Pancreas (tissue), 10 donors: Measurements from ENCODE around the gene MEA1. TPM values are rescaled to one million over a fixed set of nuclear protein-coding genes. Genes with fewer than 3 reads are reported as not detected.
A peak's percentile ranks its signal among the peaks of the same experiment; 100 is the strongest.

Experiments used
- ATAC-seq, 4 donors: fragments of 200-7000 bp; cut with Tn5 transposase; one replicate each; pipeline versions ENCODE4 v1.8.0 to v1.9.1; 2020; ENCODE audit warnings: mild to moderate bottlenecking in 4 of 4, moderate library complexity in 4 of 4
- DNase-seq, 6 donors: peaks; one replicate each; pipeline ENCODE4 v3.0.0-alpha.2; 2020
- FAIRE-seq: peaks from 2 replicates; lab custom pipeline; 2012; peaks lifted over from hg19 to GRCh38; lab: Jason Lieb, UNC
- H3K27ac ChIP-seq, 4 donors: fragments of 200-600 bp; sonication (generic); 1 replicate in 3 of 4; 2 replicates in 1 of 4; pipeline versions ENCODE4 v1.5.0 to v1.8.0; 2020
- H3K27me3 ChIP-seq, 4 donors: fragments of 200-600 bp; one replicate each; pipeline ENCODE4 v1.8.0; 2021
- H3K36me3 ChIP-seq, 3 donors: fragments of 200-600 bp; sonication (generic) in 1 of 3; one replicate each; pipeline versions ENCODE4 v1.5.0 to v1.8.0; 2020 to 2021
- H3K4me1 ChIP-seq, 3 donors: fragments of 200-600 bp; one replicate each; pipeline ENCODE4 v1.8.0; 2021
- H3K4me3 ChIP-seq, 4 donors: fragments of 200-600 bp; sonication (generic) in 2 of 4; one replicate each; pipeline versions ENCODE4 v1.5.0 to v1.8.0; 2020 to 2021
- H3K9me3 ChIP-seq, 4 donors: fragments of 200-600 bp; one replicate each; pipeline ENCODE4 v1.8.0; 2021
- WGBS, 2 donors: extraction: QIAGEN DNeasy Blood & Tissue Kit; methylation state at CpG; one replicate each; pipeline ENCODE4 v1.1.7; 2013; 5-methylcytosine and 5-hydroxymethylcytosine counted together
- intact Hi-C, 3 donors: fragments of 100-400 bp; cut with DNase I; formaldehyde crosslinking; loops; one replicate each; pipeline versions ENCODE4 v1.11.1 to v1.14.2; 2022
- polyA plus RNA-seq, 2 donors: library from polyadenylated mRNA; stranded (reverse); fragments of 200-250 nt; gene quantifications; one replicate each; pipeline ENCODE4 v1.2.3, GENCODE V29; 2013
- total RNA-seq, 6 donors: library from RNA; stranded (reverse); fragmentation: NEBNext Ultra II Directional in 4 of 6; extraction: Animal tissue kit (Norgen Biotek cat#: 25700) in 4 of 6; gene quantifications; one replicate each; pipeline versions ENCODE4 v1.2.1 to v1.2.4, GENCODE V29; 2021 to 2023
- TF ChIP-seq, protein P1 (sequence below), 4 donors: fragments of 200-600 bp; sonication (generic) in 3 of 4; IDR thresholded peaks; one replicate each; pipeline versions ENCODE4 v1.5.0 to v1.8.0; 2021; ENCODE audit warnings: antibody characterized with exemption in 4 of 4
- donor health status: healthy with polysubstance abuse.
- donor health status: DM: no; HTN: no; CAD: no; lungs with moderate emphysema.
- donor health status: DM: no; HTN: no; CAD: no.
- donor health status: control.
- donor health status: control.
- donor health status: Bipolar disorder and iron deficiency.
- donor health status: DM: yes; HTN: yes; CAD: no.
- donor health status: DM: no; HTN: no; CAD: no.
- donor health status: DM: no; HTN: no; CAD: no.
- donor health status: DM: yes; HTN: yes; CAD: no.

MEA1 gene
- total and polyA plus RNA-seq, 8 donors = 16.5 to 48.7 (median 24.6) TPM

DNA sequence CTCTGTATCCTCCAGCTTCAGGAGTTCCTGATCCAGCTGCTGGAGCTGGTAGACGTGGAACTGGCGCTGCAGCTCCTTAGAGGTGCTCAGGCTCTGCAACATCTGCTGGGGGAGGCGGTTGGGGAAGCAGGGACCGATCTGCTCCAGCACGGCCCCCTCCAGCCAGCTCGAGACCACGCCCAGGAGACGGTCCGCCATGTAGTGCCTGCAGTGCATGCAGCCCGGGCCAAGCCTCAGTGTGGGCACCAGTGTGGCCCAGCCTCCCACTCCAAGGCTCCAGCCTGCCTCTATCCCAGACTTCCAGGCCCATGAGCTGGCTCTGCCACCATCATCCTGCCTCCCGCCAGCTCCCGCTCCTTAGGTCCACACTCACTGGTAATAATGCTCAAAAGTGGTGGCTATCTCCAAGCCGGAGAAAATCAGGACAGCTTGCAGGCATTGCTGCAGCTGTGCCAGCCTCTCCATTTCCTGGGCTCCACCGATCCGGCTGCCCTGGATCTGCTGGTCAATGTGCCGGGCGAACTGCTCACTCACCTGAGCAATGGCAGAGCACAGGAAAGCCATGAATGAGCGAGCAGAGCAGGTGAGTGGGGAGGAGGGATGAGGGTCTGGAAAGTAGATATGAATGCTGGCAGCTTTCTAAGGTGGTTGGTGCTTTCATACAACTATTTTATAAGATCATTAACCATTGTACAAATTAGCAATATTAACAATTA, 27.0 kb upstream of the MEA1 start:
- no peaks in the 10 kb centered on the region for H3K27me3 ChIP-seq
- 93 to 95% methylated on average over 18 of the region's 18 CpGs for WGBS, 2 donors
- no peak overlapping the region for H3K4me3 ChIP-seq
- no peak overlapping the region for H3K27ac ChIP-seq
- peaks cover 0 to 42% (median 12%) of the 10 kb centered on the region in 3 donors for H3K36me3 ChIP-seq
- H3K9me3 ChIP-seq = no peaks in the 10 kb centered on the region
- TF ChIP-seq, protein P1, sequence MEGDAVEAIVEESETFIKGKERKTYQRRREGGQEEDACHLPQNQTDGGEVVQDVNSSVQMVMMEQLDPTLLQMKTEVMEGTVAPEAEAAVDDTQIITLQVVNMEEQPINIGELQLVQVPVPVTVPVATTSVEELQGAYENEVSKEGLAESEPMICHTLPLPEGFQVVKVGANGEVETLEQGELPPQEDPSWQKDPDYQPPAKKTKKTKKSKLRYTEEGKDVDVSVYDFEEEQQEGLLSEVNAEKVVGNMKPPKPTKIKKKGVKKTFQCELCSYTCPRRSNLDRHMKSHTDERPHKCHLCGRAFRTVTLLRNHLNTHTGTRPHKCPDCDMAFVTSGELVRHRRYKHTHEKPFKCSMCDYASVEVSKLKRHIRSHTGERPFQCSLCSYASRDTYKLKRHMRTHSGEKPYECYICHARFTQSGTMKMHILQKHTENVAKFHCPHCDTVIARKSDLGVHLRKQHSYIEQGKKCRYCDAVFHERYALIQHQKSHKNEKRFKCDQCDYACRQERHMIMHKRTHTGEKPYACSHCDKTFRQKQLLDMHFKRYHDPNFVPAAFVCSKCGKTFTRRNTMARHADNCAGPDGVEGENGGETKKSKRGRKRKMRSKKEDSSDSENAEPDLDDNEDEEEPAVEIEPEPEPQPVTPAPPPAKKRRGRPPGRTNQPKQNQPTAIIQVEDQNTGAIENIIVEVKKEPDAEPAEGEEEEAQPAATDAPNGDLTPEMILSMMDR (IDR thresholded peaks at IDR 0.05) = no peak
- DNase-seq = peak in 1 of 6 donors; percentile 66
- no peak for FAIRE-seq
- no peaks in the 10 kb centered on the region for H3K4me1 ChIP-seq
- intact Hi-C loops = no loop called here
- no peak for ATAC-seq

DNA sequence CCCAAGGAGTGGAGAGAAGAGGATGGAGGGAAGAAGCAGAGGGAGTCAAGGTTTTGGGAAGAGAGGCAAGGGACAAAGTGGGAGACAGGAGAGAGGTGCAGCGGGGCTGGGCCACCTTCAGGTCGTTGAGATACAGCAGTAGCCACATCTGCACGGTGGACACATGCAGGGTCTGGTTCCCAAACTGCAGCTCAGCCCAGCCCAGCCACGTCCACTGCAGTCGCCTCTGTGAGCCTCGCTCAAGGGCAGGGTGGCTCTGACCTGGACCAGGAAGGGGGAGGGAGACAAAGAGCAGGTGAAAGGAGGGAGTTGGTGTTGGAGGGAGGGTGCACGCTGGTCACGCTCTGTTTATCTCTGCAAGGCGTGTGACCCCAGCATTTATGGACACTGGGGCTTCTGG, 25.0 kb upstream of the MEA1 start:
- Histone ChIP-seq H3K36me3 (peaks cover 0 to 42% (median 17%) of the 10 kb centered on the region in 3 donors), H3K9me3 (no peaks in the 10 kb centered on the region), H3K4me3 (no peak overlapping the region), H3K4me1 (no peaks in the 10 kb centered on the region), H3K27me3 (no peaks in the 10 kb centered on the region), H3K27ac (no peak overlapping the region)
- TF ChIP-seq, protein P1 (IDR thresholded peaks at IDR 0.05) = no peak
- ATAC-seq (no peak), DNase-seq (peak in 1 of 6 donors; percentile 37), FAIRE-seq (no peak)
- intact Hi-C loops = no loop called here
- WGBS, 2 donors = 80 to 84% methylated on average over 9 of the region's 9 CpGs

DNA sequence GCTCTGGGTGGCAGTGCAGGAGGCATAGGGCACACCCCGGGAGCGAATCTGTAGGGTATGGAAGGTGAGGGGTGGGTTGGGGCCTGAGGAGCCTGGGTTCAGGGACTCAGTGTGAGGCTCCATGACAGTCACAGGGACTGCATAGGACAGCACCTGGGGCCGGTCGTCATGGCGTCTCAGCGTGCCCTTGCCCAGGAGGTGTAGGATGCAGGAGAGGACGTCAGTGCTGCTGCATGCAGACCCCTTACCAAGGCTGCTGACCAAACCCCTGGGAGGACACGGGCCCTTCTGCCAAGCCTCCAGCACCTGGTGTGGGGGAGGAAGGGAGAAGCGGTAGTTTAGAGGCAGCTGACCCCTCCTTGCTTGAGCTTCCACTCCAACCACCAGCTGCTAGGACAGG, 24.0 kb upstream of the MEA1 start:
- 89 to 91% methylated on average over 9 of the region's 9 CpGs for WGBS, 2 donors
- intact Hi-C loops = no loop called here
- DNase-seq (peak in 1 of 6 donors; percentile 47), FAIRE-seq (no peak), ATAC-seq (no peak)
- Histone ChIP-seq H3K9me3 (no peaks in the 10 kb centered on the region), H3K27ac (no peak overlapping the region), H3K4me3 (no peak overlapping the region), H3K36me3 (peaks cover 0 to 42% (median 14%) of the 10 kb centered on the region in 3 donors), H3K27me3 (no peaks in the 10 kb centered on the region), H3K4me1 (no peaks in the 10 kb centered on the region)
- TF ChIP-seq, protein P1 (IDR thresholded peaks at IDR 0.05) = no peak

DNA sequence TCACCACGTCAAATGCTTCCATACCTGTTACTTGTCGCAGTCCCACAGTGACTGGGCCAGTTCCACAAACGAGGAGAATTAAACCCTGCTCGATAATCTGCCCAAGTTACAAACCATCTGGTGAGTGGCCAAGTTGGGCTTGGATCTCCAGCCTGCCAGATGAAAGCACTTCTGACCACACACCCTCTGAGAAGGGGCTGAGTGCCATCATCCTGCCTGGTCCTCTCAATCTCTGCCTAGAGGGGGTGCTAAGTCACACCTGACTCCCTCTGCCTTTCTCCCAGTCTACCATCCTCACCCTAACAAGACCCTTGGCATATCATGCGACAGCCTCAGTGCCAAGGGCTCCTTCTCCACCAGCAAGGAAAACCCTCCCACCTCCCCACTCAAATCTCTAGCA, 23.5 kb upstream of the MEA1 start:
- H3K36me3 ChIP-seq = peaks cover 0 to 42% (median 14%) of the 10 kb centered on the region in 3 donors
- DNase-seq = peak in 1 of 6 donors; percentile 2
- H3K27ac ChIP-seq = no peak overlapping the region
- FAIRE-seq = no peak
- no peak for ATAC-seq
- intact Hi-C loops = no loop called here
- no peaks in the 10 kb centered on the region for H3K9me3 ChIP-seq
- TF ChIP-seq, protein P1 (IDR thresholded peaks at IDR 0.05) = no peak
- no peaks in the 10 kb centered on the region for H3K27me3 ChIP-seq
- WGBS, 2 donors = 85 to 87% methylated on average over 5 of the region's 5 CpGs
- H3K4me1 ChIP-seq = no peaks in the 10 kb centered on the region
- H3K4me3 ChIP-seq = no peak overlapping the region

DNA sequence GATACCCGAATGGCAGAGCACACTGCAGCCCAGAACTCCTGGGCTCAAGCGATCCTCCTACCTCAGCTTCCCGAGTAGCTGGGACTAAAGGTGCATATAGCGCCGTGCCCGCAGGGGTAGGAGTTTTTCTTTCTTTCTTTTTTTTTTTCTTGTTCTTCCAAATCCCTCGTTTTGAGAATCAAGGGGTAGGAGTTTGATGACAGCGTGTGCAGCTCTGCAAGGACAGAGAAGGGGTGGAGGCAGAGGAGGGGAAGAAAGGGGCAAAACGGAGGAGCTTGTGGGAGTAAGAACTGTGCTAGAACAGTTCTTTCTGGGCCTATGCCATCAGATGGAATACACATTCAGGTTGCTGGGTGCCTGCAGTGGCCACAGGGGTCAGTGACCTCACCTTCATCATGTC, 23.0 kb upstream of the MEA1 start:
- no peak for FAIRE-seq

More for the DNA sequence above, 23.0 kb upstream of the MEA1 start:
- Histone ChIP-seq H3K4me1 (no peaks in the 10 kb centered on the region), H3K36me3 (peaks cover 0 to 42% (median 14%) of the 10 kb centered on the region in 3 donors), H3K27me3 (no peaks in the 10 kb centered on the region), H3K4me3 (no peak overlapping the region), H3K27ac (no peak overlapping the region), H3K9me3 (no peaks in the 10 kb centered on the region)
- WGBS, 2 donors = 90 to 93% methylated on average over 9 of the region's 9 CpGs
- ATAC-seq (no peak), DNase-seq (peak in 1 of 6 donors; percentile 5)
- intact Hi-C loops = no loop called here
- TF ChIP-seq, protein P1 (IDR thresholded peaks at IDR 0.05) = no peak
